ENCODE measurements around the gene VAV3. TPM values are rescaled to one million over a fixed set of nuclear protein-coding genes. Genes with fewer than 3 reads are reported as not detected.
"Not testable (repeated sequence)": the region's sequence is repeated elsewhere in the genome, so short reads cannot be mapped to it uniquely, and the experiment has no call there.

VAV3 gene
- total RNA-seq, 1 donor from 2014 or later, result 11.3 TPM

GRCh38 chr1:108009603-108010195, 44.7 kb upstream of the VAV3 start:
- ATAC-seq (no peak), DNase-seq (no peak)
- no peaks in the 10 kb centered on the region for H3K4me1 ChIP-seq
- H3K9me3 ChIP-seq, result no peaks in the 10 kb centered on the region
- H3K27me3 ChIP-seq (ENCODE audit: low read depth), result no peaks in the 10 kb centered on the region
- no peak for TF ChIP-seq CTCF (IDR thresholded peaks at IDR 0.05)
- no peak overlapping the region for H3K4me3 ChIP-seq
- H3K36me3 ChIP-seq, result no peaks in the 10 kb centered on the region
- intact Hi-C loops (cut with DNase I), result no loop called here
- no peak overlapping the region for H3K27ac ChIP-seq

- H3K9me3 ChIP-seq, result no peaks in the 10 kb centered on the region
- DNase-seq (no peak), ATAC-seq (no peak)
- no peak overlapping the region for H3K4me3 ChIP-seq
- H3K4me1 ChIP-seq, result no peaks in the 10 kb centered on the region
- H3K27me3 ChIP-seq (ENCODE audit: low read depth), result no peaks in the 10 kb centered on the region
- TF ChIP-seq CTCF (IDR thresholded peaks at IDR 0.05), result no peak
- H3K27ac ChIP-seq, result no peak overlapping the region
- intact Hi-C loops (cut with DNase I), result no loop called here
- no peaks in the 10 kb centered on the region for H3K36me3 ChIP-seq
These were observed 42.6 kb upstream of the VAV3 start for GRCh38 chr1:108007531-108007930.

- Histone ChIP-seq H3K9me3 (no peaks in the 10 kb centered on the region), H3K4me1 (no peaks in the 10 kb centered on the region), H3K36me3 (no peaks in the 10 kb centered on the region), H3K4me3 (no peak overlapping the region), H3K27me3 (ENCODE audit: low read depth) (no peaks in the 10 kb centered on the region), H3K27ac (no peak overlapping the region)
- ATAC-seq, result no peak
- no peak for TF ChIP-seq CTCF (IDR thresholded peaks at IDR 0.05)
- intact Hi-C loops (cut with DNase I), result no loop called here
- no peak for DNase-seq
These were observed 42.1 kb upstream of the VAV3 start for GRCh38 chr1:108007070-108007469.

- intact Hi-C loops (cut with DNase I); ATAC-seq; H3K36me3 ChIP-seq; H3K4me1 ChIP-seq; H3K4me3 ChIP-seq; DNase-seq; H3K27me3 ChIP-seq (ENCODE audit: low read depth); H3K27ac ChIP-seq; H3K9me3 ChIP-seq: not testable (repeated sequence)
These were observed 39.9 kb upstream of the VAV3 start for GRCh38 chr1:108004919-108005318.

- DNase-seq (no peak), ATAC-seq (no peak)
- Histone ChIP-seq H3K27ac (no peak overlapping the region), H3K4me1 (peaks cover 9% of the 10 kb centered on the region), H3K9me3 (no peaks in the 10 kb centered on the region), H3K36me3 (no peaks in the 10 kb centered on the region), H3K4me3 (no peak overlapping the region), H3K27me3 (ENCODE audit: low read depth) (no peaks in the 10 kb centered on the region)
- TF ChIP-seq CTCF (IDR thresholded peaks at IDR 0.05), result no peak
- intact Hi-C loops (cut with DNase I), result no loop called here
These were observed 35.7 kb upstream of the VAV3 start for GRCh38 chr1:108000620-108001111.

GRCh38 chr1:108000184-108000583, 35.2 kb upstream of the VAV3 start:
- no peak for ATAC-seq
- no peak for TF ChIP-seq CTCF (IDR thresholded peaks at IDR 0.05)
- no peaks in the 10 kb centered on the region for H3K9me3 ChIP-seq
- DNase-seq, result no peak
- no peak overlapping the region for H3K27ac ChIP-seq
- no peaks in the 10 kb centered on the region for H3K27me3 ChIP-seq (ENCODE audit: low read depth)
- no peaks in the 10 kb centered on the region for H3K36me3 ChIP-seq
- intact Hi-C loops (cut with DNase I), result no loop called here
- H3K4me1 ChIP-seq, result peaks cover 9% of the 10 kb centered on the region
- no peak overlapping the region for H3K4me3 ChIP-seq
